ENCODE measurements around the gene COPG2. TPM values are rescaled to one million over a fixed set of nuclear protein-coding genes. Genes with fewer than 3 reads are reported as not detected.

Gene COPG2
- total RNA-seq, 1 donor from 2014 or later, result 36.8 TPM

- DNase-seq, result no peak
- no peaks in the 10 kb centered on the region for H3K4me1 Mint-ChIP-seq (ENCODE audit: low read depth, unreplicated experiment)
- TF ChIP-seq, protein P1, sequence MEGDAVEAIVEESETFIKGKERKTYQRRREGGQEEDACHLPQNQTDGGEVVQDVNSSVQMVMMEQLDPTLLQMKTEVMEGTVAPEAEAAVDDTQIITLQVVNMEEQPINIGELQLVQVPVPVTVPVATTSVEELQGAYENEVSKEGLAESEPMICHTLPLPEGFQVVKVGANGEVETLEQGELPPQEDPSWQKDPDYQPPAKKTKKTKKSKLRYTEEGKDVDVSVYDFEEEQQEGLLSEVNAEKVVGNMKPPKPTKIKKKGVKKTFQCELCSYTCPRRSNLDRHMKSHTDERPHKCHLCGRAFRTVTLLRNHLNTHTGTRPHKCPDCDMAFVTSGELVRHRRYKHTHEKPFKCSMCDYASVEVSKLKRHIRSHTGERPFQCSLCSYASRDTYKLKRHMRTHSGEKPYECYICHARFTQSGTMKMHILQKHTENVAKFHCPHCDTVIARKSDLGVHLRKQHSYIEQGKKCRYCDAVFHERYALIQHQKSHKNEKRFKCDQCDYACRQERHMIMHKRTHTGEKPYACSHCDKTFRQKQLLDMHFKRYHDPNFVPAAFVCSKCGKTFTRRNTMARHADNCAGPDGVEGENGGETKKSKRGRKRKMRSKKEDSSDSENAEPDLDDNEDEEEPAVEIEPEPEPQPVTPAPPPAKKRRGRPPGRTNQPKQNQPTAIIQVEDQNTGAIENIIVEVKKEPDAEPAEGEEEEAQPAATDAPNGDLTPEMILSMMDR (IDR thresholded peaks at IDR 0.05; ENCODE audit: partially characterized antibody, unreplicated experiment), result no peak
- H3K9me3 Mint-ChIP-seq (ENCODE audit: unreplicated experiment), result peaks cover 2% of the 10 kb centered on the region
- no peaks in the 10 kb centered on the region for H3K27me3 Mint-ChIP-seq (ENCODE audit: unreplicated experiment)
- H3K27ac Mint-ChIP-seq (ENCODE audit: unreplicated experiment), result no peak overlapping the region
- H3K36me3 Mint-ChIP-seq (ENCODE audit: unreplicated experiment), result peaks cover 19% of the 10 kb centered on the region
- no peak overlapping the region for H3K4me3 Mint-ChIP-seq (ENCODE audit: unreplicated experiment)
Observed at GRCh38 chr7:130566898-130567280, 101.7 kb downstream of the COPG2 start.

DNA sequence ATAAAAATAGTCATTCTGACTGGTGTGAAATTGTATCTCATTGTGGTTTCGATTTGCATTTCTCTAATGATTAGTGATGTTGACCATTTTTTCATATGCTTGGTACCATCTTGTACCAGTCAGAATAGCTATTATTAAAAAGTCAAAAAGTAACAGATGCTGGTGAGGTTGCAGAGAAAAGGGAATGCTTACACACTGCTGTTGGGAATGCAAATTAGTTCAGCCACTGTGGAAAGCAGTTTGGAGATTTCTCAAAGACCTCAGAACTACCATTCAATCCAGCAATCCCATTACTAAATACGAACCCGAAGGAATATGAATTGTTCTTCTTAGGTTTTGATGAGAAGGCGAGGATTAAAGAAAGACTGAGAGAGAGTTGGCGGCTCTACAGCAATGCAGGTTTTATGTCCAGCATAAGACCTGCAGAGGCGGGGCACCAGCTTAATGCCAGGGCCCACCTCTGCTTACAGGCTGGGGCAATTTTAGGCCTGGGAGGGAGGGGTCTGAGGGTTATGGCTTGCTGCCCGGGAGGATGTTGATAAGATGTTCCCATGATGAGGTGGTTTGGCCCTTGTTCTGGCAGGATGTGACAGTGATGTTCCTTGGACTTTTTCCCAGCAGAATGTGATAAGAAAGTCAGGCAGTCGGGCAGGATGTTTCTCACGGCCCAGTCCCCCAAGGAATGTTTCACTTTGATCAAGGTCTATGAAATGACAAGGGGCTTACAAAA, 102.2 kb downstream of the COPG2 start:
- Mint-ChIP-seq H3K4me3 (ENCODE audit: unreplicated experiment) (no peak overlapping the region), H3K9me3 (ENCODE audit: unreplicated experiment) (peaks cover 2% of the 10 kb centered on the region), H3K4me1 (ENCODE audit: low read depth, unreplicated experiment) (no peaks in the 10 kb centered on the region), H3K27me3 (ENCODE audit: unreplicated experiment) (no peaks in the 10 kb centered on the region), H3K36me3 (ENCODE audit: unreplicated experiment) (peaks cover 19% of the 10 kb centered on the region), H3K27ac (ENCODE audit: unreplicated experiment) (no peak overlapping the region)
- TF ChIP-seq, protein P1 (IDR thresholded peaks at IDR 0.05; ENCODE audit: partially characterized antibody, unreplicated experiment), result no peak
- DNase-seq, result no peak

DNA sequence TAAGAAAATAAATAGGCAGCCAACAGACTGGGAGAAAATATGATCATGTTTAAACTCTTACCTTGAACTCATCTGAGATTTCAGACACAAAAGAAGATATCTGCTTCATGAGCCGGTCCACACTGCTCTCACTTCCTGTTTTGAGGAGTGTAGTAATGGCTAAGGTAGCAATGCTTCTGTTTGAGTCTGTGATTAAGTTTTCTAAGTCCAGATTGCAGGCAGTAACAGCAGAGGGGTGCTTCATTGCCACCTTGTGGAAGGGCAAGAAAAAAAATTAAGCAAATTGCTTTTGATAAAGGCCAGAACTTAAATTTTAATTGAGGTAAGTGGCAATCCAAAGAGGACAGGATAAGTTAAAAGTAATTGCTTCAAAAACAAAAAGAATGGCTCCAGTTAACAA, 107.6 kb downstream of the COPG2 start:
- no peak for DNase-seq
- Mint-ChIP-seq H3K4me3 (ENCODE audit: unreplicated experiment) (no peak overlapping the region), H3K4me1 (ENCODE audit: low read depth, unreplicated experiment) (no peaks in the 10 kb centered on the region), H3K27ac (ENCODE audit: unreplicated experiment) (no peak overlapping the region), H3K9me3 (ENCODE audit: unreplicated experiment) (no peaks in the 10 kb centered on the region), H3K36me3 (ENCODE audit: unreplicated experiment) (peaks cover 9% of the 10 kb centered on the region), H3K27me3 (ENCODE audit: unreplicated experiment) (no peaks in the 10 kb centered on the region)
- TF ChIP-seq, protein P1 (IDR thresholded peaks at IDR 0.05; ENCODE audit: partially characterized antibody, unreplicated experiment), result no peak

- TF ChIP-seq, protein P1 (IDR thresholded peaks at IDR 0.05; ENCODE audit: partially characterized antibody, unreplicated experiment), result no peak
- Mint-ChIP-seq H3K9me3 (ENCODE audit: unreplicated experiment) (no peaks in the 10 kb centered on the region), H3K4me1 (ENCODE audit: low read depth, unreplicated experiment) (no peaks in the 10 kb centered on the region), H3K27me3 (ENCODE audit: unreplicated experiment) (no peaks in the 10 kb centered on the region), H3K4me3 (ENCODE audit: unreplicated experiment) (no peak overlapping the region), H3K27ac (ENCODE audit: unreplicated experiment) (no peak overlapping the region), H3K36me3 (ENCODE audit: unreplicated experiment) (peaks cover 4% of the 10 kb centered on the region)
- no peak for DNase-seq
Observed at GRCh38 chr7:130559184-130559583, 109.4 kb downstream of the COPG2 start.

DNA sequence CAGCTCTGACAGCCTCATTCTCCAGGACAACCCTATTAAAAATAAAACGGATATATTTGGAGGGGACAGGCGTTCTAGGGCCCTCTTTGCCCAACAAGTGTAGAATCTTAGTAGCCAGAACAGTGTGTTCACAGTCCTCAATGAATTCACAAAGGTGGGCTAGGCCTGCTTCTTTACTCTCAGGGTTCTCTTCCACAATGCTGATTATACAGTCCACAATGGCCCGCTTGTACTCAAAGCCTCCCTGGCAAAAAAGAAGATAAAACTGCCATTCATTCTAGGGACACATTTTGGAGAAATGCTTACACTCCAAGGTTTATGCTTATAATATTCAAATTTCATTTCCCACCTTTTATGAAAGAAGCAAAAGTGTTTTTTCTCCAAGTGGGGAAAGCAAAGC, 114.1 kb downstream of the COPG2 start:
- Mint-ChIP-seq H3K4me1 (ENCODE audit: low read depth, unreplicated experiment) (no peaks in the 10 kb centered on the region), H3K27ac (ENCODE audit: unreplicated experiment) (no peak overlapping the region), H3K9me3 (ENCODE audit: unreplicated experiment) (no peaks in the 10 kb centered on the region), H3K27me3 (ENCODE audit: unreplicated experiment) (no peaks in the 10 kb centered on the region), H3K36me3 (ENCODE audit: unreplicated experiment) (peaks cover 4% of the 10 kb centered on the region), H3K4me3 (ENCODE audit: unreplicated experiment) (no peak overlapping the region)
- TF ChIP-seq, protein P1 (IDR thresholded peaks at IDR 0.05; ENCODE audit: partially characterized antibody, unreplicated experiment), result no peak
- DNase-seq, result no peak
